GM06990 (cell line): Measurements from ENCODE around the gene MS4A13.
A peak's percentile ranks its signal among the peaks of the same experiment; 100 is the strongest.
"Not testable (repeated sequence)": the region's sequence is repeated elsewhere in the genome, so short reads cannot be mapped to it uniquely, and the experiment has no call there.

Experiments used
- DNase-seq: peaks from one replicate; pipeline ENCODE4 v3.0.0-alpha.2; 2011; ENCODE audit not compliant: insufficient read length; ENCODE audit errors: extremely low read depth
- H3K27me3 ChIP-seq: replicated peaks from 2 replicates; pipeline ENCODE4 v1.6.0; 2011; ENCODE audit warnings: low read length; ENCODE audit not compliant: control insufficient read depth, insufficient read depth
- H3K36me3 ChIP-seq: 2 replicates; pipeline ENCODE4 v1.5.1; 2011; ENCODE audit warnings: low read length; ENCODE audit not compliant: control insufficient read depth, insufficient read depth
- H3K4me3 ChIP-seq: replicated peaks from 2 replicates; pipeline ENCODE4 v1.5.1; 2011; ENCODE audit warnings: low read depth, mild to moderate bottlenecking, control low read depth, low read length
- CTCF ChIP-seq: IDR thresholded peaks from 2 replicates; pipeline ENCODE4 v1.5.1; 2011; ENCODE audit warnings: low read length, control low read depth, mild to moderate bottlenecking, inconsistent platforms; ENCODE audit not compliant: insufficient read depth, poor library complexity, severe bottlenecking

MS4A13 gene

GRCh38 chr11:60513496-60514460, 1.4 kb upstream of the MS4A13 start:
- Histone ChIP-seq H3K36me3 (no peaks in the 10 kb centered on the region), H3K4me3 (no peak overlapping the region), H3K27me3 (no peaks in the 10 kb centered on the region)
- TF ChIP-seq CTCF, result no peak
- DNase-seq, result no peak

DNA sequence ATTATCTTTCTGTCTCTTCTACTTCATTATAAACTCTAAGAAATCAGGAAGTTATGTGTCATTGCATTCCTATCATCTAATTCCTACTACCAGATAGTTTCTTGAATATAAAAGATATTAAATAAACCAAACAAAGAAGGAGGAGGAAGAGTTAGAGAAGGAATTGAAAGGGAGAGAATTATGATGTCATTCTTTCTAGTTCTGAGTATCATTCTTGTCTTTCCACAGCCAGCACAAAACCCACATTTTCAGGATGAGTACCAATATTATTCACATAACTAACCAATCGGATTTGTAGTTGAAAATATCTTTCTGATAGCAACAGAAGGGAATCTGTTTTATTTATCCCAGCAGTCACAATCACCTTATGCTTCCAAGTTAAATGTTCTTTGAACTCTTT, 13.3 kb downstream of the MS4A13 start:
- TF ChIP-seq CTCF, result no peak
- Histone ChIP-seq H3K27me3 (no peaks in the 10 kb centered on the region), H3K36me3 (no peaks in the 10 kb centered on the region), H3K4me3 (no peak overlapping the region)
- DNase-seq, result peak; percentile 35

DNA sequence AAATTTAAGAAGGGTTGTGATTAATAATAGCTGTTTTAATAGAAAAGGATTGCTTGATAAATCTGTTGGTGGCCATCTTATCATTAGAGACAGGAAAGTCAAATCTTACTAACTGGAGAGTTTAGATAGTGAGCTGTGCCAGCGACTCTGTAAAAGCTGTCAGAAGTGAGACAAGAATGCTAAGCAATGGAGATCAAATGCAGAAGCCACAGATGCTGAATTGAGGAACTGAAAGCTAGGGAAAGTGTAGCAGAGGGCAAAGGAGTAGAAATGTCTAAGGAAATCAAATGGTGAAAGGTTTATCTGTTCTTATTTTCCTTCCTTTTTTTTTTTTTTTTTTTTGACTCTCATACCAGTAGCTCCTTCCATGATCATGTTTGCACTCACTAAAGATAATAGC, 13.7 kb downstream of the MS4A13 start:
- Histone ChIP-seq H3K4me3 (no peak overlapping the region), H3K27me3 (no peaks in the 10 kb centered on the region), H3K36me3 (no peaks in the 10 kb centered on the region)
- TF ChIP-seq CTCF, result no peak
- DNase-seq, result peak; percentile 31

DNA sequence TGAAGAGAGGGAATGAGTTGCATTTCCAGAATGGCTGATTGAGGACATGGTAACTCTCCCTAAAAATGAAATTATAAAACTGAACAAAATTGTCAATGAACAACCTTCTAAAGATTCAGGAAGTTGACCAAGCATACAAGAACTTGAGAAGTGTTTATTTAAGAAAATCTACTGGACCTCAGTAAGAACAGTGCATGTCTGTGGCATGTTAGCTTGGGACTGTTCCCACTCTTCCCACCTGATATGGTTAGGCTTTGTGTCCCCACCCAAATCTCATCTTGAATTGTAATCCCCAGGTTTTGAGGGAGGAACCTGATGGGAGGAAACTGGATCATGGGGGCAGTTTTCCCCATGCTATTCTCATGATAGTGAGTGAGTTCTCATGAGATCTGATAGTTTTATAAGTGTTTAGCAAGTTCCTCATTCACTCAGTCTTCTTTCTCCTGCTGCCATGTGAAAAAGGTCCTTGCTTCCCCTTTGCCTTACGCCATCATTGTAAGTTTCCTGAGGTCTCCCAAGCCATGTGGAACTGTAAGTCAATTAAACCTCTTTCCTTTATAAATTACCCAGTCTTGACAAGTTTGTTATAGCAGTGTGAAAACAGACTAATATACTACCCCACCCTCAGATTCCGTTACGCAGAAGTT, 15.4 kb downstream of the MS4A13 start:
- DNase-seq, result no peak
- TF ChIP-seq CTCF, result no peak

GRCh38 chr11:60532383-60532782, 17.2 kb downstream of the MS4A13 start:
- H3K36me3 ChIP-seq, H3K4me3 ChIP-seq, H3K27me3 ChIP-seq, DNase-seq: not testable (repeated sequence)

More for the DNA sequence above, 15.4 kb downstream of the MS4A13 start:
- Histone ChIP-seq H3K4me3 (no peak overlapping the region), H3K36me3 (no peaks in the 10 kb centered on the region), H3K27me3 (no peaks in the 10 kb centered on the region)

- not testable (repeated sequence) for H3K4me3 ChIP-seq, DNase-seq
Observed at GRCh38 chr11:60538627-60539026, 23.4 kb downstream of the MS4A13 start.

More at GRCh38 chr11:60538627-60539026, 23.4 kb downstream of the MS4A13 start:
- H3K36me3 ChIP-seq, H3K27me3 ChIP-seq: not testable (repeated sequence)
